Liver (tissue), 9 donors: ENCODE data around the gene ALK. TPM values are rescaled to one million over a fixed set of nuclear protein-coding genes. Genes with fewer than 3 reads are reported as not detected.

Source experiments
- DNase-seq: peaks from one replicate; pipeline ENCODE4 v3.0.0-alpha.2; 2017; ENCODE audit warnings: low spot score
- H3K27ac ChIP-seq, 2 donors: one replicate each; pipeline ENCODE4 v1.7.0; 2013; ENCODE audit warnings: inconsistent platforms in 2 of 2, low read length in 2 of 2, control low read depth in 1 of 2, low read depth in 1 of 2, mild to moderate bottlenecking in 1 of 2
- H3K27me3 ChIP-seq, 4 donors: one replicate each; pipeline versions ENCODE4 v1.6.1 to v1.7.0; 2013; ENCODE audit warnings: low read length in 3 of 4, inconsistent platforms in 1 of 4, mild to moderate bottlenecking in 1 of 4, moderate library complexity in 1 of 4; ENCODE audit not compliant: control insufficient read depth in 4 of 4, insufficient read depth in 4 of 4
- H3K36me3 ChIP-seq, 4 donors: one replicate each; pipeline versions ENCODE4 v1.6.1 to v1.7.0; 2013; ENCODE audit warnings: low read length in 3 of 4, mild to moderate bottlenecking in 3 of 4, low read depth in 1 of 4, moderate library complexity in 1 of 4; ENCODE audit not compliant: control insufficient read depth in 4 of 4, insufficient read depth in 3 of 4
- H3K4me1 ChIP-seq, 4 donors: one replicate each; pipeline versions ENCODE4 v1.6.1 to v1.7.0; 2013; ENCODE audit warnings: low read length in 3 of 4, mild to moderate bottlenecking in 3 of 4, moderate library complexity in 1 of 4; ENCODE audit not compliant: control insufficient read depth in 4 of 4, insufficient read depth in 4 of 4
- H3K4me3 ChIP-seq, 3 donors: one replicate each; pipeline versions ENCODE4 v1.6.1 to v1.7.0; 2013; ENCODE audit warnings: low read length in 3 of 3, control low read depth in 1 of 3, low read depth in 1 of 3, mild to moderate bottlenecking in 1 of 3
- H3K9ac ChIP-seq, 2 donors: one replicate each; pipeline ENCODE4 v1.7.0; 2013; ENCODE audit warnings: low read length in 2 of 2, mild to moderate bottlenecking in 2 of 2, moderate library complexity in 2 of 2, control low read depth in 1 of 2, low read depth in 1 of 2
- H3K9me3 ChIP-seq, 4 donors: one replicate each; pipeline versions ENCODE4 v1.6.1 to v1.7.0; 2013; ENCODE audit warnings: low read length in 3 of 4; ENCODE audit not compliant: control insufficient read depth in 4 of 4
- FOXA1 ChIP-seq: IDR thresholded peaks from 2 replicates; pipeline ENCODE4 v1.6.1; 2016; ENCODE audit warnings: antibody characterized with exemption
- FOXA2 ChIP-seq: IDR thresholded peaks from 2 replicates; pipeline ENCODE4 v1.6.1; 2016; ENCODE audit warnings: antibody characterized with exemption
- GABPA ChIP-seq, 2 donors: IDR thresholded peaks in 1 of 2; conservative IDR thresholded peaks in 1 of 2; 2 replicates each; pipeline ENCODE4 v1.6.1; 2016; ENCODE audit warnings: antibody characterized with exemption in 2 of 2, mild to moderate bottlenecking in 1 of 2, moderate library complexity in 1 of 2
- HNF4G ChIP-seq: IDR thresholded peaks from 2 replicates; pipeline ENCODE4 v1.6.1; 2016; ENCODE audit warnings: antibody characterized with exemption
- MAX ChIP-seq: IDR thresholded peaks from 2 replicates; pipeline ENCODE4 v1.6.1; 2016; ENCODE audit warnings: antibody characterized with exemption
- NR2F2 ChIP-seq: IDR thresholded peaks from 2 replicates; pipeline ENCODE4 v1.6.1; 2016; ENCODE audit warnings: antibody characterized with exemption
- REST ChIP-seq: IDR thresholded peaks from 2 replicates; pipeline ENCODE4 v1.6.1; 2016; ENCODE audit warnings: antibody characterized with exemption, mild to moderate bottlenecking
- RXRA ChIP-seq, 2 donors: IDR thresholded peaks; 2 replicates each; pipeline ENCODE4 v1.6.1; 2017 to 2018; ENCODE audit warnings: antibody characterized with exemption in 2 of 2, mild to moderate bottlenecking in 1 of 2
- SP1 ChIP-seq: IDR thresholded peaks from 2 replicates; pipeline ENCODE4 v1.6.1; 2018; ENCODE audit warnings: antibody characterized with exemption, mild to moderate bottlenecking
- YY1 ChIP-seq: IDR thresholded peaks from 2 replicates; pipeline ENCODE4 v1.6.1; 2016; ENCODE audit warnings: antibody characterized with exemption, mild to moderate bottlenecking
- WGBS: extraction: QIAGEN DNeasy Blood & Tissue Kit; methylation state at CpG from one replicate; pipeline ENCODE4 v1.1.7; 2013; 5-methylcytosine and 5-hydroxymethylcytosine counted together
- polyA plus RNA-seq, 2 donors: library from polyadenylated mRNA; stranded (reverse) in 1 of 2; unstranded in 1 of 2; fragments of 200-250 nt in 1 of 2; fragments of >200 nt in 1 of 2; fragmentation: Nextera tagmentation in 1 of 2; extraction: Ambion mirVana in 1 of 2; gene quantifications; one replicate each; pipeline versions ENCODE4 v1.2.1 to v1.2.3, GENCODE V29; 2013 to 2015
- total RNA-seq, 2 donors: library from RNA; depleted of rRNA; stranded (reverse); fragments of >200 nt; gene quantifications; one replicate each; pipeline ENCODE4 v1.2.3, GENCODE V29; 2014
- TF ChIP-seq, protein P1 (sequence below): fragments of 150-350 bp; IDR thresholded peaks from 2 replicates; pipeline ENCODE4 v1.5.1; 2017; ENCODE audit warnings: improper control_type of control experiment, low read depth, low read length; ENCODE audit not compliant: missing input control
- TF ChIP-seq, protein P2 (sequence below): IDR thresholded peaks from 2 replicates; pipeline ENCODE4 v1.6.1; 2016; ENCODE audit warnings: antibody characterized with exemption
- donor health status: healthy.
- donor health status: healthy.
- donor health status: healthy.
- donor health status: healthy.
- donor health status: healthy.

The ALK gene
- total and polyA plus RNA-seq, 4 donors, result under 0.01 TPM; not detected in 3

DNA sequence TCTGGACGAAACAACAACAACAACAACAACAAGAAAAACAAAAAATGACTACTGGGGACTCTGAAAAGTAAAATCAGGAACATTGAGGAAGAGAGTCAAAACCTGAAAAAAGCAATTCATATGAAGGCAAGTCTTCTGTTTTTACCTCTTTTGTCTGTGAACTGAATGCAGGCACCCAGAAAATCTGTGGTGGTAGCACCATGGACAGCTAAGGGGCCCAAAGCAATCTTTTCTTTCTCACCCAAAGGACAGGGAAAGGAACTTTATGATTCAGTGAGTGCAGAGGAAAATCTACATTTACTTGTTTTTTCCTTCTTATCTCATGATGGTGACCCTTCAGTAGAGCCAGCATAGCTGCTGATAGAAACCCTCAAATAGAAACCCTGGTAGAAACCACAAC is 10.4 kb downstream of the ALK start:
- Histone ChIP-seq H3K4me3 (no peak overlapping the region), H3K9ac (no peak overlapping the region), H3K27me3 (peaks cover 0 to 12% (median 4%) of the 10 kb centered on the region in 4 donors), H3K27ac (no peak overlapping the region), H3K9me3 (peaks cover 0 to 4% (median 0%) of the 10 kb centered on the region in 4 donors), H3K36me3 (no peaks in the 10 kb centered on the region), H3K4me1 (no peaks in the 10 kb centered on the region)
- TF ChIP-seq RXRA (IDR thresholded peaks at IDR 0.05), result no peak
- TF ChIP-seq GABPA (IDR thresholded peaks at IDR 0.05 in 1 of 2, conservative IDR thresholded peaks at IDR 0.05 in 1 of 2), result no peak
- no peak for TF ChIP-seq REST
- TF ChIP-seq, protein P1, sequence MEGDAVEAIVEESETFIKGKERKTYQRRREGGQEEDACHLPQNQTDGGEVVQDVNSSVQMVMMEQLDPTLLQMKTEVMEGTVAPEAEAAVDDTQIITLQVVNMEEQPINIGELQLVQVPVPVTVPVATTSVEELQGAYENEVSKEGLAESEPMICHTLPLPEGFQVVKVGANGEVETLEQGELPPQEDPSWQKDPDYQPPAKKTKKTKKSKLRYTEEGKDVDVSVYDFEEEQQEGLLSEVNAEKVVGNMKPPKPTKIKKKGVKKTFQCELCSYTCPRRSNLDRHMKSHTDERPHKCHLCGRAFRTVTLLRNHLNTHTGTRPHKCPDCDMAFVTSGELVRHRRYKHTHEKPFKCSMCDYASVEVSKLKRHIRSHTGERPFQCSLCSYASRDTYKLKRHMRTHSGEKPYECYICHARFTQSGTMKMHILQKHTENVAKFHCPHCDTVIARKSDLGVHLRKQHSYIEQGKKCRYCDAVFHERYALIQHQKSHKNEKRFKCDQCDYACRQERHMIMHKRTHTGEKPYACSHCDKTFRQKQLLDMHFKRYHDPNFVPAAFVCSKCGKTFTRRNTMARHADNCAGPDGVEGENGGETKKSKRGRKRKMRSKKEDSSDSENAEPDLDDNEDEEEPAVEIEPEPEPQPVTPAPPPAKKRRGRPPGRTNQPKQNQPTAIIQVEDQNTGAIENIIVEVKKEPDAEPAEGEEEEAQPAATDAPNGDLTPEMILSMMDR, result no peak
- TF ChIP-seq HNF4G, result no peak
- TF ChIP-seq SP1, result no peak
- TF ChIP-seq NR2F2, result no peak
- TF ChIP-seq FOXA2, result no peak
- no peak for TF ChIP-seq MAX
- DNase-seq, result no peak
- WGBS, result 51% methylated on average over 1 of the region's 1 CpG

GRCh38 chr2:29910465-29910864 is 10.9 kb downstream of the ALK start:
- no peak overlapping the region for H3K27ac ChIP-seq
- H3K4me3 ChIP-seq, result no peak overlapping the region
- no peak for DNase-seq
- H3K27me3 ChIP-seq, result peaks cover 0 to 12% (median 4%) of the 10 kb centered on the region in 4 donors
- H3K4me1 ChIP-seq, result no peaks in the 10 kb centered on the region
- no peaks in the 10 kb centered on the region for H3K36me3 ChIP-seq
- no peak for TF ChIP-seq YY1
- peaks cover 0 to 4% (median 0%) of the 10 kb centered on the region in 4 donors for H3K9me3 ChIP-seq
- H3K9ac ChIP-seq, result no peak overlapping the region

DNA sequence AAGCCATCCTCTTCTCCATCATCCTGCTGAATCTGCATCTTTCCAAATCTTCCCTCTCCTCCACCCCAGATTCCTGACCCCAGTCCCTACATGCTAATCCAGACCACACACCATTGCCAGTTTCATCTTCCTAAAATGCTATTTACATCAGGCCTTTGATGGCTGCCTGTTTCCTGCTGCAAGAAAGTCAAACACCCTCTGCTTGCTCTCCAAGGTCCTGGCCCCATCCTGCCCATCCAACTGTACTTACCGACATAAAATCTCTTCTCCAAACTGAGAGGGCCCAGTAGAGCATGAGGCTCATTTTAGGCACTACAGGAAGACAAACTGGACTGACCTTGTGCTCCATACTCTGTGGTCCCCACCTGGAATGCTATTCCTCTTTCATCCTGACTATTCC is 19.0 kb downstream of the ALK start:
- TF ChIP-seq, protein P2, sequence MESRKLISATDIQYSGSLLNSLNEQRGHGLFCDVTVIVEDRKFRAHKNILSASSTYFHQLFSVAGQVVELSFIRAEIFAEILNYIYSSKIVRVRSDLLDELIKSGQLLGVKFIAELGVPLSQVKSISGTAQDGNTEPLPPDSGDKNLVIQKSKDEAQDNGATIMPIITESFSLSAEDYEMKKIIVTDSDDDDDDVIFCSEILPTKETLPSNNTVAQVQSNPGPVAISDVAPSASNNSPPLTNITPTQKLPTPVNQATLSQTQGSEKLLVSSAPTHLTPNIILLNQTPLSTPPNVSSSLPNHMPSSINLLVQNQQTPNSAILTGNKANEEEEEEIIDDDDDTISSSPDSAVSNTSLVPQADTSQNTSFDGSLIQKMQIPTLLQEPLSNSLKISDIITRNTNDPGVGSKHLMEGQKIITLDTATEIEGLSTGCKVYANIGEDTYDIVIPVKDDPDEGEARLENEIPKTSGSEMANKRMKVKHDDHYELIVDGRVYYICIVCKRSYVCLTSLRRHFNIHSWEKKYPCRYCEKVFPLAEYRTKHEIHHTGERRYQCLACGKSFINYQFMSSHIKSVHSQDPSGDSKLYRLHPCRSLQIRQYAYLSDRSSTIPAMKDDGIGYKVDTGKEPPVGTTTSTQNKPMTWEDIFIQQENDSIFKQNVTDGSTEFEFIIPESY, result no peak
- TF ChIP-seq FOXA1 (no peak), REST (peak; percentile 54), RXRA (IDR thresholded peaks at IDR 0.05) (no peak), SP1 (no peak)
- TF ChIP-seq, protein P1, result no peak
- Histone ChIP-seq H3K27me3 (peaks cover 0 to 3% (median 1%) of the 10 kb centered on the region in 4 donors), H3K4me3 (no peak overlapping the region), H3K9me3 (no peaks in the 10 kb centered on the region), H3K36me3 (no peaks in the 10 kb centered on the region), H3K4me1 (no peaks in the 10 kb centered on the region), H3K9ac (no peak overlapping the region), H3K27ac (no peak overlapping the region)
- no peak for DNase-seq
- WGBS, result 20% methylated on average over 1 of the region's 1 CpG
